ENCODE data around the gene FAAP20. TPM values are rescaled to one million over a fixed set of nuclear protein-coding genes. Genes with fewer than 3 reads are reported as not detected.

FAAP20 gene
- total RNA-seq, 1 experiment from 2014 or later: 112 TPM

- Histone ChIP-seq H4K20me1 (ENCODE audit: insufficient read depth) (no peaks in the 10 kb centered on the region), H3K4me3 (replicated peaks in 1 of 2; ENCODE audit: low read depth in 1 of 2, low read length in 2 of 2) (no peak overlapping the region), H3K36me3 (ENCODE audit: control insufficient read depth in 1 of 2, insufficient read depth in 2 of 2, low read length in 2 of 2) (no peaks in the 10 kb centered on the region), H3K27ac (ENCODE audit: low read depth, low read length) (peak overlapping the region; percentile 37; the same call in 1 of the 2 replicates), H3K79me2 (ENCODE audit: insufficient read depth, low read length) (no peaks in the 10 kb centered on the region), H3K9ac (ENCODE audit: low read length) (peak overlapping the region; percentile 40; the same call in 1 of the 2 replicates), H3K27me3 (ENCODE audit: insufficient read depth, low read length) (no peaks in the 10 kb centered on the region), H2AFZ (ENCODE audit: low read depth, low read length, poor library complexity, severe bottlenecking) (no peak overlapping the region), H3K4me2 (ENCODE audit: low read length) (peak overlapping the region; percentile 77), H3K4me1 (ENCODE audit: control insufficient read depth in 1 of 2, insufficient read depth in 2 of 2, low read length in 2 of 2) (peaks cover 22 to 42% of the 10 kb centered on the region in 2 experiments), H3K9me3 (ENCODE audit: control insufficient read depth in 1 of 2, insufficient read depth in 1 of 2, low read depth in 1 of 2, low read length in 2 of 2) (no peaks in the 10 kb centered on the region), H3K9me2 (ENCODE audit: insufficient read depth) (no peaks in the 10 kb centered on the region)
- no peak for DNase-seq (ENCODE audit: low read depth, low spot score)
- TF ChIP-seq EZH2phosphoT487 (IDR thresholded peaks at IDR 0.05; ENCODE audit: borderline replicate concordance): no peak
- no peak for TF ChIP-seq FOSL1 (IDR thresholded peaks at IDR 0.05; ENCODE audit: low read depth)
- no peak for TF ChIP-seq REST (IDR thresholded peaks at IDR 0.05; ENCODE audit: low read depth)
- no peak for TF ChIP-seq TCF7L2 (IDR thresholded peaks at IDR 0.05; ENCODE audit: borderline replicate concordance, extremely low read depth, insufficient read depth, insufficient read length)
- no peak for TF ChIP-seq ZFX (IDR thresholded peaks at IDR 0.05)
- no peak for TF ChIP-seq RAD21 (IDR thresholded peaks at IDR 0.05; ENCODE audit: low read depth)
- no peak for TF ChIP-seq ZBTB33 (IDR thresholded peaks at IDR 0.05; ENCODE audit: extremely low read depth, insufficient replicate concordance, low read length)
- no peak for TF ChIP-seq ATF3 (IDR thresholded peaks at IDR 0.05)
- no peak for TF ChIP-seq EGR1 (IDR thresholded peaks at IDR 0.05; ENCODE audit: low read depth)
- no peak for TF ChIP-seq JUND (IDR thresholded peaks at IDR 0.05)
- no peak for TF ChIP-seq EZH2 (IDR thresholded peaks at IDR 0.05)
- no peak for TF ChIP-seq YY1 (IDR thresholded peaks at IDR 0.05; ENCODE audit: extremely low read depth, insufficient replicate concordance, low read depth, low read length)
- TF ChIP-seq SP1 (IDR thresholded peaks at IDR 0.05; ENCODE audit: low read depth): no peak
- TF ChIP-seq CTCF (IDR thresholded peaks at IDR 0.05 in 2 of 3, conservative IDR thresholded peaks at IDR 0.05 in 1 of 3; ENCODE audit: borderline replicate concordance in 1 of 3, insufficient read depth in 1 of 3, low read depth in 2 of 3, low read length in 2 of 3): no peak
- TF ChIP-seq POLR2AphosphoS5 (IDR thresholded peaks at IDR 0.05; ENCODE audit: low read depth, low read length): no peak
- no peak for TF ChIP-seq POLR2A (IDR thresholded peaks at IDR 0.05; ENCODE audit: borderline replicate concordance, extremely low read depth, insufficient read depth, insufficient read length)
- TF ChIP-seq CEBPB (IDR thresholded peaks at IDR 0.05; ENCODE audit: low read depth): no peak
- TF ChIP-seq SRF (IDR thresholded peaks at IDR 0.05; ENCODE audit: low read depth): no peak
- POLR2A ChIA-PET: no interaction called here
- CTCF ChIA-PET: interaction anchor here (1.6 to 2.5 kb wide), 2 partner anchors 9 to 177 kb away, joined by 9 to 16 read pairs; partner anchors contain the start of gene FAAP20
- RAD21 ChIA-PET (ENCODE audit: low non-redundant PET in 1 of 2, low total read pairs in 2 of 2, uncharacterized antibody in 2 of 2, unreplicated experiment in 2 of 2): interaction anchor here in 1 of 2 experiments (0.6 kb wide), 1 partner anchor 9 kb away, joined by 9 read pairs; the partner anchor contains the start of gene FAAP20
- no TSS peak for BruUV-seq (replicated peaks)
- intact Hi-C loops (cut with micrococcal nuclease): no loop called here
- no peak for ATAC-seq
Observed at GRCh38 chr1:2203671-2204414, 9.3 kb upstream of the FAAP20 start.
